Measurements from ENCODE around the gene MSANTD2.
A peak's percentile ranks its signal among the peaks of the same experiment; 100 is the strongest.
"Not testable (repeated sequence)": the region's sequence is repeated elsewhere in the genome, so short reads cannot be mapped to it uniquely, and the experiment has no call there.

Gene MSANTD2

DNA sequence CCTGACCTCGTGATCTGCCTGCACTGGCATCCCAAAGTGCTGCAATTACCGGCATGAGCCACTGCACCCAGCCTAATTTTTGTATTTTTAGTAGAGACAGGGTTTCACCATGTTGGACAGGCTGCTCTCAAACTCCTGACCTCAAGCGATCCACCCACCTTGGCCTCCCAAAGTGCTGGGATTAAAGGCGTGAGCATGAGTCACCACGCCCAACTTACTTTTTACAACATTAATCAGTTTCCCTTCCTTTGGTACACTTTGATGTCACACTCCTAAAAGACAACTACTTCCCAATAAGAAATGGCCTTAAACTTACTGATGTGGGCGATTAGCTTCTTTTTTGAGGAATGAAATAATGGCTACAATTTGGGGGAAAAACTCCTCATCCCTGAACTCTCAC, 29.2 kb downstream of the MSANTD2 start:
- DNase-seq (ENCODE audit: low spot score) = not testable (repeated sequence)

GRCh38 chr11:124769806-124770774, 30.1 kb downstream of the MSANTD2 start:
- peak; percentile 9 for DNase-seq (ENCODE audit: low spot score)

DNA sequence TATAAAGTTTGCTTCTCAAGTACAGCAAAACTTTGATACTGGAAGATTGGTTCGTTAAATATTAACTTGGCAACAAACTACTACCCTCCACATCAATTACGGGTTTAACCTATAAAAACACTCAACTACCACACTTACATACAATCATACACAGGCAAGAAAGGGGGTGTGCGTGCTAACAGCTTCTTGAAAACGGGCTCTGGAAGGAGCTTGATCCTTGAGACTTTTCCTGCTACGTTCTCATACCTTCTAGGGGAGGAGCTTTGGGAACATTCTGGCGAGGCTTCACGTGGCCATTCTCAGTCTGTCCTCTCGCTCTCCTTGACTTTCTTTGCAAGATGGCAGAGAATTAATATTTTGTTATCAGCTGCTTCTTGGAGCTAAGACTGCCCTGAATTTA, 31.3 kb downstream of the MSANTD2 start:
- no peak for DNase-seq (ENCODE audit: low spot score)

DNA sequence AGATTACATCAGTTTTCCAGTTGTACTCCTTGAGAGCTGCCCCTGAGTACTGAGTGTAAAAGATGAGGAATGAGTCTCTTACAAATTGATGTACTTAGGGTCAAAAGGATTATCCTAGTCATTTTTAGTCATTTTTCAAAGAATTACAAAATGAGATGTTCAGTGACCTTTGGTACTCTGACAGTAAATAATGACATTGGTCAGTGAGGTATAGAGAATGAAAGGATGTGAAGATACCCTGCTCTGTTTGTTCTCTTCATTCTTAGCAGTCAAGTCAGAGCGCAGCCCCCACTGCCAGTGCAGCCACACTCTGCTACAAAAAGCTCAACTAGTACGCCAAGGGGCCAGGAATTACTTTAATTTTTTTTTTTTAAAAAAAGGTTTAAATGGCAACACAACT, 34.0 kb downstream of the MSANTD2 start:
- DNase-seq (ENCODE audit: low spot score) = no peak

DNA sequence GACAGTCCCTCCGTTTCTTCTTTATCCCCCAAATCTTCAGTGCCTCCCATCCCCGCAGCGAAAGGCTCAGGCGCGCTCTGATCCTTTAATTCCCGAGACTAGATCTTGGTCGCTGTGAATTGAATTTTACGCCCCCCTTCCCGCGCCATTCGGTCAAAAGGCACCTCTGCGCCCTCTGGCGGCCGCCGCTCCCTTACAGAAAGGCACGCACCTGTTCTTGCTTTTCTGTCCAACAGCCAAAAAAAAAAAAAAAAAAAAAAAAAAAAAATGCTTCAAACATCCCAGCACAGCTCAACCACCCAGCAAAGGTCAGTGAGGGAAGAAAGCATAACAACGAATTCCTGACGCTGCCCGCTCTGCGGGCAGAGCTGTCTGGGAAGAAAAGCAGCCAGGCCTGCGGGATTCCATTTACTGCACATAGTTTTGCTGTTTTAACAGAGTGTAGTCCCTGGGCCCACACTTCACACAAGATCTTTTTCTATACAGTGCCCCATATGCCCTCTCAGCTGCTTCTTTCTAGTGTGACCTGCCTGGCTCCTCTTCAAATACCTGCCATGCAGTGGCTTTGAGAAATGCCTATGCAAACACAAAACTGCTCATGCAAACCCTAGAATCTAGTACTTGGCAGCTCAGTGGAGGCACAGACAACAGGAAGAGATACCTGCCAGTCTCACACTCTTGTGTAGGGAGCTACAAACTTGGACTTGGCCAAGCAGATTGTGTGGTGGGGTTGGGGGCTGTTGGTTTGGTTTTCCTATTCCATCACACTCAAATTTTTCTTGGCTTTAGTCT, 36.9 kb downstream of the MSANTD2 start:
- DNase-seq (ENCODE audit: low spot score) = peak; percentile 76

- DNase-seq (ENCODE audit: low spot score) = peak; percentile 47
Measured at GRCh38 chr11:124762624-124763155, 37.5 kb downstream of the MSANTD2 start.

GRCh38 chr11:124762105-124762623, 38.0 kb downstream of the MSANTD2 start, which contains the start of gene ESAM:
Gene ESAM (minus strand): TSS chr11:124762290. CDS start chr11:124762154, 136 bp downstream.
- DNase-seq (ENCODE audit: low spot score) = peak; percentile 41

- no peak for DNase-seq (ENCODE audit: low spot score)
Measured at GRCh38 chr11:124761301-124762104, 38.7 kb downstream of the MSANTD2 start.

GRCh38 chr11:124760806-124761205, 39.4 kb downstream of the MSANTD2 start:
- DNase-seq (ENCODE audit: low spot score) = peak; percentile 8

GRCh38 chr11:124760205-124760652, 40.0 kb downstream of the MSANTD2 start:
- DNase-seq (ENCODE audit: low spot score) = peak; percentile 13

- DNase-seq (ENCODE audit: low spot score) = no peak
Measured at GRCh38 chr11:124759266-124760204, 40.7 kb downstream of the MSANTD2 start.

DNA sequence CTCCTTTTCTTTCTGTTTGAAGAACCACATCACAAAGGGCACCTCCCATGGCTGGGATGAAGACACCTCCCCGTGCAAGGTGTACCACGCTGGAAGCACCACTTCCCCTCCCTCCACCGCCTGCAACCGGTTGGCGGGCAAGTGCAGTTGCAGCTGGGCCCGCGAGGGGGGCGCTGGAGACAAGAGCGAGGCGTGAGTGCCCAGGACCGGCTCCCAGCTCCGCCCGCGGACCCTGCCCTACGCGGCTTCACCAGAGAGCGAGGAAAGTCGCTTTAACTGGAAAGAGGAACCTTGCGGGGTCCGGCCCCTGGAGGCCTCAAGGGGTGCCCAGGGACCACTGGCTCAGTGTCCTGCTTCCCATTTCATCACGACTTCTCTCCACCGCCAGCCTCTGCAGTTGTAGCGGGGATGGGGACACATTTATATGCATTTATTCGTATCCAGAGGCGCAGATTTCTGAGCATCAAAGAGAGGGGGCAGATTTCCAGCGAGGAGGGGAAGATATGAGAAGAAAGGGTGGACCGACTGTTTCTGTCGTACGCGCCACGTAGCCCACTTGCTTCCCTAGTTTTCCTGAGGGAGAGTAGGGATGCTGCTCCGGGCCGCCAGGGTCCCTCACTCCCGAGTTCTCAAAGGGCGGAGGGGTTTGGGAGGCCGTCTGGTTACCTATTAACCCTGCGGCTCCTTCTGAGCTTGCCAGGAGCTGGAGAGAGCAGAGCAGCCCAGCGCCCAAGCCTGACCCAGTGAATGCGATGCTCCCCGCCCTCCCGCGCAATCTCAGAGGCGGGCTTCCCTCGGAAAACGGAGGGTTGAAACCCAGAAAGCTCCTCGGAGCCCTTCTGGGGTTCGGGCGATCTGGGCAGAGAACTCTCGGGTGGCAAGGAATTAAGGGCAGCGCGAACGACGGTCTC, 41.6 kb downstream of the MSANTD2 start:
- DNase-seq (ENCODE audit: low spot score) = peak; percentile 85

GRCh38 chr11:124757320-124757719, 42.9 kb downstream of the MSANTD2 start:
- DNase-seq (ENCODE audit: low spot score) = no peak

- DNase-seq (ENCODE audit: low spot score) = no peak
Measured at GRCh38 chr11:124756753-124757227, 43.4 kb downstream of the MSANTD2 start.

DNA sequence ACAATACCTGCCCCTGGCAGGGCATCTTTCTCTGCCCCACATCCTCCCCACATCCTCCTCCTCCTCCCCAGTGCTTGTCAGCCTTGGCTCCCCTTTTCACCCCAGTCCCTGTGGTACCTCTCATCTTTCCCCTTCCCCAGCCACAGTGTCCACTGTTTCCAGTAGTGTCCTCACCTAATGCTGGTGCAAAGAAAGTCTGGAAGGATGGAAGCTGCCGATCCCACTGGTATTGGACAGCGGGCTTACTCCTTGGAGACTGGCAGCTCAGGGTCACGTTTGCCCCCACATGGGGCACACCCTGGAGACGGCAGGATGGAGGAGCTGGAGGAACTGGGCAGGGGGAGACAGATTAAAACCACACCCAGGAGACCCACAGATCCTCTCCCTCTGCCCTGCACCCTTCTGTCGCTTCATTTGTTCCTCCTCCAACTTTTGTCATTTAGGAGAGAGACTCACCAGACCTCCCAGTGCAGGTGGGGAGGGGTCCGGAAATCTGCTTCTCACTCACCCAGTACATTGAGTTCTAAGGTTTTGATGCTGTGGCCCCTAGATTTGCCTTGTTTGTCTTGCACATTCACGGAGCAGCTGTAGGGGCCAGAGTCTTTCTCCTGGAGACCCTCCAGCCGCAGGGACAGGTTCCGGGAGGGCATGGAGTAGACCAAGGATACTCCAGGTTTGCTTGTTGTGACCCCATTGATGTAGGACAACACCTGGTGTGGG, 44.0 kb downstream of the MSANTD2 start:
- DNase-seq (ENCODE audit: low spot score) = no peak

DNA sequence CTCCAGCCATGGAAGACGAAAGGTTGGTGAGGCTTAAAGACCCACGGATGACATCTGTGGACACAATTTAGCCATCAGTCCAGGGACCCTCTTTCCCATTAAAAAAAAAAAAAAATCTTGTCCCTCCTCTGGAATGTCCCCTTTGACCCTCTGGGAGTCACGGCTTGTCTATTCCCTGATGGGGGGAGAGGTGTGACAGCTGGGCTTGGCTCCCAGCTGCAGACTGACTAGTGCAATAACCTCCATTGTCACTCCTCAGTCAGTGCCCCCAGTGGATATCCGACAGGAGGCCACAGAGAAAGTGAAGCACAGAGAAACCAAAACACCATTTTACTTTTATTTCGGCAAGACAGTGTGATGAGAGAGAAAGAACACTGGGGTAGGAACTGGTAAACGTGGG, 45.5 kb downstream of the MSANTD2 start:
- peak; percentile 33 for DNase-seq (ENCODE audit: low spot score)

GRCh38 chr11:124754309-124754708, 45.9 kb downstream of the MSANTD2 start:
- peak; percentile 59 for DNase-seq (ENCODE audit: low spot score)

GRCh38 chr11:124753624-124754023, 46.6 kb downstream of the MSANTD2 start:
- DNase-seq (ENCODE audit: low spot score) = no peak

Measured in AG08396 (cell line).